Endometrium (tissue), 2 donors: ENCODE data around the gene FTH1.
"Not testable (repeated sequence)": the region's sequence is repeated elsewhere in the genome, so short reads cannot be mapped to it uniquely, and the experiment has no call there.

Experiments
- FAIRE-seq: peaks from 2 replicates; lab custom pipeline; 2012; peaks lifted over from hg19 to GRCh38; lab: Jason Lieb, UNC
- donor health status: control.
- donor health status: control.

FTH1 gene

DNA sequence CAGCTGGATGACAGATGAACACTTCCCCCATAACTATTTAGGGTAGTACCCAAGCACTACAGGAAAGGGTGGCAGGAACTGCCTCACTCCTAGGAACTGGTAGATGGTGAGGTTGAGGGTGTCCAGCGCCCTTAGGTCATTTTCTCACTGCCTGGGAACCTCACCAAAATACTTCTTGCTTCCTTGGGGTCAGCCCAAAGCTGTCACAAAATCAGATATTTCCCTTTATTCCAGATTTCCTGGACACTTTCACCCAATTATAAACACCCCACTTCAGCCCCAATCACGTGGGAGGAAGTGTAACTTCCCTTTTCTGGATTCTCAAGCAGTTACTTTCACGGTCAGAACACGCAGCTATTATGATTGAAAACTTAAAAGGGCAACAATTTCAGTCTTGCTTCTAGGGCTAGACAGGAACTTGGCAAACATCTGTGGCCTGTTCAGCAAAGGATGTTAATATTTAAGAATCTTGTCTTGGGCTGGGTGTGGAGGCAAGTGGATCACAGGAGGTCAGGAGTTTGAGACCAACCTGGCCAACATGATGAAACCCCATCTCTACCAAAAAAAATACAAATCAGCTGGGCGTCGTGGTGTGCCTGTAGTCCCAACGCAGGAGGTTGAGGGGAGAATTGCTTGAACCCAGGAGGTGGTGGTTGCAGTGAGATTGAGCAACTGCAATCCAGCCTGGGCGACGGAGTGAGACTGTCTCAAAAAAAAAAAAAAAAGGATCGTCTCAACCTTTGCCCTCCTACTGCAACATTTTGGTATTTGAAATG, 4.0 kb downstream of the FTH1 start:
- no peak for FAIRE-seq

DNA sequence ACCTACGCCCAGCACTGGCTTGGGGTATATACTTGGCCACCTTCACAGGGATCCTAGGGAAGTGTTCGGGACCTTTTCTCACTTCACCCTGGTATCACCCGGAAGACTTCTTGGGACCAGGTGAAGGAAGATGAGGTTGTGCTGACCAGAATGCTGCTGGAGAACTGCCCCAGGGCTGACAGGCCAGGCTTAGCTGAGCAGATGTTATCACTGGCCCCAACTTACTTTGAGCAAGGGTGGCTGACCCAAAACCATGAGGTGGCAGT, 4.5 kb downstream of the FTH1 start:
- FAIRE-seq, result no peak

DNA sequence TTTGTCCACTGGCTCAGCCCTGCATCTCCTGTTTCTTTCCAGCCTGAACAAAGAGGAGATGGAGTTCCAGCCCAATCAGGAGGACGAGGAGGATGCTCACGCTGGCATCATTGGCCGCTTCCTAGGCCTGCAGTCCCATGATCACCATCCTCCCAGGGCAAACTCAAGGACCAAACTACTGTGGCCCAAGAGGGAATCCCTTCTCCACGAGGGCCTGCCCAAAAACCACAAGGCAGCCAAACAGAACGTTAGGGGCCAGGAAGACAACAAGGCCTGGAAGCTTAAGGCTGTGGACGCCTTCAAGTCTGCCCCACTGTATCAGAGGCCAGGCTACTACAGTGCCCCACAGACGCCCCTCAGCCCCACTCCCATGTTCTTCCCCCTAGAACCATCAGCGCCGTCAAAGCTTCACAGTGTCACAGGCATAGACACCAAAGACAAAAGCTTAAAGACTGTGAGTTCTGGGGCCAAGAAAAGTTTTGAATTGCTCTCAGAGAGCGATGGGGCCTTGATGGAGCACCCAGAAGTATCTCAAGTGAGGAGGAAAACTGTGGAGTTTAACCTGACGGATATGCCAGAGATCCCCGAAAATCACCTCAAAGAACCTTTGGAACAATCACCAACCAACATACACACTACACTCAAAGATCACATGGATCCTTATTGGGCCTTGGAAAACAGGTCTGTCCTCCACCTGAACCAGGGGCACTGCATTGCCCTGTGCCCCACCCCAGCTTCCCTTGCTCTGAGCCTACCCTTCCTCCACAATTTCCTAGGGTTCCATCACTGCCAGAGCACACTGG, 5.0 kb downstream of the FTH1 start:
- no peak for FAIRE-seq

DNA sequence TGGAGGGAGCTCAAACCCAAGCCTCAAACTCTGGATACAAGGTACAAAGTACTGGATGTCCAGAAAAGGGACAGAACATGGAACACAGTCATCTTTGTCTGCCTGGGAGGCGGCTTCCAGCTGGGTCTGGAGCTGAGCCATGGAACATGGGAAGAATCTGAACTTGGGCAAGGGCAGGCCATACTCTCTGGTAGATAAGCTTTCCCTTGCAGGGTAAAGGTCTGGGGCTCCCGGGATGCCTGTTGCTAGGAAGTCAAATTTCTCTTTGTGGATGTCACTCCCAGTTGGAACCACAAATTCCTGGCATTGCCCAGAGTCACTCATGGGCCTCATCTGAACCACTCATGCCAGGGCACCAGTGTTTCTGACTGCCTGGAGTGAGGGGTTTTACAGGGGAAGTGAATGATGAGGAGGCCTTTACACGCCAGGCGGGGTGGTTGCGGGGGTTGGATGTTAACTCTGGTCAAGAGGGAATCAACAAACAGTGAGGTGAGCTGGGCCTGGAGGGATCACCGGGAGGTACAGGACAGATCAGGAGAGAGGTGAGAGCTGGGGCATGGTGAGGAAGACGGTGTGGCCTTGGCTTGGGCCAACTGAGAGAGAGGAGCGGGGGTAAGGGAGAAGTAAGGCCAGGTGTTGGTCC, 5.7 kb downstream of the FTH1 start:
- FAIRE-seq, result no peak

GRCh38 chr11:61960532-61960931, 6.9 kb downstream of the FTH1 start:
- no peak for FAIRE-seq

DNA sequence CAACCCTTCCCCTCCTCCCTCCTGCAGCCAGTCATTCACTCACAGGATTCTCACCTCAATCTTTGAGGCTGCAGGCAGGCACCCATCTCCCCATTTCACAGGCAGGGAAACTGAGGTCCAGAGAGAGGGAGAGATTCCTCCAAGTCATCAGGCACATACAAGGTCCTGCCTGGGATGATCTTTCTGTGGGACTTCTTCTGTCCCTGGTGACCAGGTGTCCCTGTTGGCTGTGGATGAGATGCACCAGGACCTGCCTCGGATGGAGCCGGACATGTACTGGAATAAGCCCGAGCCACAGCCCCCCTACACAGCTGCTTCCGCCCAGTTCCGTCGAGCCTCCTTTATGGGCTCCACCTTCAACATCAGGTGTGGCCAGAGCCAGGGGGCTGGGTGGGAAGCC, 7.8 kb downstream of the FTH1 start:
- FAIRE-seq, result no peak

GRCh38 chr11:61959114-61959513, 8.3 kb downstream of the FTH1 start:
- no peak for FAIRE-seq

- FAIRE-seq, result no peak
These were observed 8.8 kb downstream of the FTH1 start for GRCh38 chr11:61958590-61958989.

DNA sequence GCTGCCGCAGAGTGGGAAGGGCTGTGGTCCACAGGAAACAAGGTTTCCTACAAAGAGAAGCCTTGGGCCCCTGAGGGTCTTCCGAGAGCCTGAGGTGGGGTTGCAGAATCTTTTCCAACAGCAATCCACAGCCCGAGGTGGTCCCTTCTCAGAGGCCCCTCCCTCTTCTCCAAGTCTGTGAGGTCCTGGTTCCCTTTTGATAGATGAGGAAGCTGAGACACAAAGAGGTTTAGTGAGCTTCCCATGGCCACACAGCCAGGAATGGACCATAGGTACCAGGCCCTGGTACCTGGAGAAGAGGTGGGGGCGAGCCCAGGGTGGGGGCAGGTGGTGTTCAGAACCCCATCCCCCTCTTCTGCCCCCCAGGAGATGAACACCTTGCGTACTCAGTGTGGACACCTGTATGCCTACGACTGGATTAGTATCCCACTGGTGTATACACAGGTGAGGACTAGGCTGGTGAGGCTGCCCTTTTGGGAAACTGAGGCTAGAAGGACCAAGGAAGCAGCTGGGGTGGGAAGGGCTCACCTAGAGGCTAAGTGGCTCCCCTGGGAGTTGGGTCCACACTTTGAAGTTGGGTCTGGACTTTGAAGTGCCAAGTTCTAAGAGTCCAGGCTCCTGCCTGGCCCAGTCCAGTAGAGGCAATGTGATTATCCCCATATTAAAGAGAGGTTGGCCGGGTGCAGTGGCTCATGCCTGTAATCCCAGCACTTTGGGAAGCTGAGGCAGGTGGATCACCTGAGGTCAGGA, 10.2 kb downstream of the FTH1 start:
- no peak for FAIRE-seq

GRCh38 chr11:61956191-61957020, 11.0 kb downstream of the FTH1 start:
- FAIRE-seq, result no peak

DNA sequence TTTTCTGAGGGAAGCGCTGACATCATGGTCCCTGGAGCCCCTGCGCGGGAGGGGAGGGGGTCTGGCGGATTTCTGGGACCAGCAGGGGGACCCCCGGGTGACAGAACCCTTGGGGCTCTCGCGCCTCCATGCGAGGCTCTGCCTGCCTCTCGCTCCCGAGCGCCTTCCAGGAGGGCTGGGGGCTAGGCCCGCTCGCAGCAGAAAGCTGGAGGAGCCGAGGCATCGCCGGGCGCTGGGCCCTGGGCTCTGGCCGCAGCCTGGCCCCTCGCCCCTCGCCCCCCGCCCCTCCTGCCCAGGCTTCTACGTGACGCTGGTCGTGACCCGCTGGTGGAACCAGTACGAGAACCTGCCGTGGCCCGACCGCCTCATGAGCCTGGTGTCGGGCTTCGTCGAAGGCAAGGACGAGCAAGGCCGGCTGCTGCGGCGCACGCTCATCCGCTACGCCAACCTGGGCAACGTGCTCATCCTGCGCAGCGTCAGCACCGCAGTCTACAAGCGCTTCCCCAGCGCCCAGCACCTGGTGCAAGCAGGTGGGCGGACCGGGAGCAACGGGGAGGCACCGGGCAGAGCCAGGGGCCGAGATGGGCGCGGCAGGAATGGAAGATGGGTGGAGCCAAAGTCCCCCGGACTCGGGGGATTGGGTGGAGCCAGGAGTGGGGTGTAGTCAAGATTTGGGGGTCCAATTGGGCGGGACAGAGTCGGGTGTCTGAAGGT, 11.9 kb downstream of the FTH1 start:
- no peak for FAIRE-seq

DNA sequence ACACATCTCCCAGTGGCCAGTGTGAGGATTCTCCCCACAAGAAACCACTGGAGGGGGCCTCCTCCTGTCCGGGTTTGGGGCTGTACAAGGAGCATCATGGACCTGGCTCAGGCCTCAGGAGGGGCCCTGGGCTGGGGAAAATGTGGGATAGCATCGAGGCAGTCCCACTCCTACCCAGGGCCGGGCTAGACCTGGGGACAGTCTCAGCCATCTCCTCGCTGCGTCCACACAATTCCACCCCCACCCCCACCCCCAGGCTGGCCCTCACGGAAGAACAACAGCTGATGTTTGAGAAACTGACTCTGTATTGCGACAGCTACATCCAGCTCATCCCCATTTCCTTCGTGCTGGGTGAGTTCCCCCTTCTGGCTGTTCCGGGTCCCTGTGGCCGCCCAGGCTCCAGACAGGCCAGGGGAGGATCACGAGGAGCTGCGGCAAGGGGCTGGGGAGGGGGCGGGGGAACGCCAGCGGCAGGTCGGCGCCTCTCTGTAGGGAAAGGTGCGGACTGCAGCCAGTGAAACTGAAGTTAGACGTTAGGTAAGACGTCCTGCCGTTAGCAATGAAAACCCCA, 12.5 kb downstream of the FTH1 start:
- FAIRE-seq, result no peak

DNA sequence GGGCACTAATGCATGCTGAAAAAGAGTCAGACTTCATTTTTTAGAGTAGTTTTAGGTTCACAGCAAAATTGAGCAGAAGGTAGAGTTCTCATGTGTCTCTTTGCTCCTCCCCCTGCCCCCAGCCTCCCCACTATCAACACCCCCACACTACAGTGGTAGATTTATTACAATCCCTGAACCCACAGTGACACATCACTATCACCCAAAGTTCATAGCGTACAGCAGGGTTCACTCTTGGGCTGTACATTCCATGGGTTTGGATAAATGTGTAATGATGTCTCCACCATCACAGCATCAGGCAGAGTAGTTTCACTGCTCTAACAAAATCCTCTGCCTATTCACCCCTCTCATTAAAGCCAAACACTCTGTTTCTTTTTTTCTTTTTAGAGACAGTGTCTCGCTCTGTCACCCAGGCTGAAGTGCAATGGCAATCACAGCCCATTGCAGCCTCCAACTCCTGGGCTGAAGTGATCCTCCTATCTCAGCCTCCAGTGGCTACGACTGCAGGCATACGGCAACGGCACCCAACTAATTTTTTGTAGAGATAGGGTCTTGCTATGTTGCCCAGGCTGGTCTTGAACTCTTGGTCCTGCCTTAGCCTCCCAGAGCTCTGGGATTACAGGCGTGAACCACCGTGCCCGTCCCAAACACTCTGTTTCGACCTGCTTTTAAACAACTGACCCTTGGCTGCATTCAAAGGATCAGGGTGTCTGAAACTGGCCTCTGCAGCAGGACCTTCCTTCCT, 13.2 kb downstream of the FTH1 start:
- no peak for FAIRE-seq

DNA sequence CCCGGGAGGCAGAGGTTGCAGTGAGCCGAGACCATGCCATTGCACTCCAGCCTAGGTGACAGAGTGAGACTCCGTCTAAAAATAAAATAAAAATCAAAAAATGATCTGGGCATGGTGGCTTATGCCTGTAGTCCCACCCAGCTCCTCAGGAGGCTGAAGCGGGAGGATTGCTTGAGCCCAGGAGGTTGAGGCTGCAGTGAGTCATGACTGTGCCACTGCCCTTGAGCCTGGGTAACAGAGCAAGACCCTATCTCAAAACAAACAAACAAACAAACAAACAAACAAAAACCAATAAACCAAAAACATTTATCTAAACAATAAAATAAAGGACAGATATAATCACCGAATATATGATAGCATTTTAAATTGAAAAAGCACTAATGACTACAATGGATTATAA, 13.8 kb downstream of the FTH1 start:
- FAIRE-seq, result not testable (repeated sequence)

DNA sequence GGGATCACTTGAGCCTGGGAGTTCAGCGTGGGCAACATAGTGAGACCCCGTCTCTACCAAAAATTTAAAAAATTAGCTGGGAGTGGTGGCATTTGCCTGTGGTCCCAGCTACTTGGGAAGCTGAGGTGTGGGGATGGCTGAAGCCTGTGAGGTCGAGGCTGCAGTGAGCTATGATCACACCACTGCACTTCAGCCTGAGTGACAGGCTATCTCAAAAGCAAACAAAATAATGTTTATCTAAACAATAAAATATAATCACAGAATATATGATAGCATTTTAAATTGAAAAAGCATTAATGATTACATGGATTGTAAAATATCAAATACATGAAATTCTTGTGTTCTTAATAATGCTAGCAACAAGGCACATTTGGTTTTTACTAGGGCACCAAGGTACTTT, 14.6 kb downstream of the FTH1 start:
- no peak for FAIRE-seq

- no peak for FAIRE-seq
These were observed 15.8 kb downstream of the FTH1 start for GRCh38 chr11:61951484-61952135.

GRCh38 chr11:61950035-61950547, 17.3 kb downstream of the FTH1 start, which contains the start of gene BEST1:
BEST1 (plus strand) TSS chr11:61950351; CDS start chr11:61951807, 1,456 bp downstream.
- no peak for FAIRE-seq

DNA sequence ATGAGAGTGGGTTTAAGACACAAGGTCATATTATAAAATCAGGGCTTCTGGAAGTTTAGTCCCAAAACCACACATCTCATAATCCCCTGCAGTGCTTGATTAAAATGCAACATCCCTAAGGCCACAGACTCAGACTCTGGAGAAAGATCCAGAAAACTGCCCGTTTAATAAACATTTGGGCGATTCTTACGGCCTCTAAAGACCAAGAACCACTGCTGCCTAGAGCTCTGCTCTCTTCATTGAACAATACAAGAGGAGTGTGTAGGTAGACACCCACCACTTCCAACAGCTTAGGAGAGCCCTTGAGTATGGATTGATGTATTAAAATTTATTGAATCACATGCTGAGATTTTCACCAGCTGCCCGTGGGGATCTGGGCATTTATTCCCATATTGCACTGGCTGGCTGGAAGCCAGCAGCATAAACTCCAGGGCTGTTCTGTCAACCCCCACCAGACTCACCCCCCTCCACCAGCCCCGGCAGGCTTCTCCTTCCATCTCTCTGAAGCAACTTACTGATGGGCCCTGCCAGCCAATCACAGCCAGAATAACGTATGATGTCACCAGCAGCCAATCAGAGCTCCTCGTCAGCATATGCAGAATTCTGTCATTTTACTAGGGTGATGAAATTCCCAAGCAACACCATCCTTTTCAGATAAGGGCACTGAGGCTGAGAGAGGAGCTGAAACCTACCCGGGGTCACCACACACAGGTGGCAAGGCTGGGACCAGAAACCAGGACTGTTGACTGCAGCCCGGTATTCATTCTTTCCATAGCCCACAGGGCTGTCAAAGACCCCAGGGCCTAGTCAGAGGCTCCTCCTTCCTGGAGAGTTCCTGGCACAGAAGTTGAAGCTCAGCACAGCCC, 18.0 kb downstream of the FTH1 start:
- FAIRE-seq, result no peak
